GM12891 (cell line): ENCODE data around the gene IFT57.

Experiments
- DNase-seq: peaks from one replicate; pipeline ENCODE4 v3.0.0; 2011; ENCODE audit warnings: low spot score; ENCODE audit not compliant: insufficient read length
- FAIRE-seq: peaks from 2 replicates; lab custom pipeline; 2011; peaks lifted over from hg19 to GRCh38; lab: Jason Lieb, UNC
- PAX5 ChIP-seq: IDR thresholded peaks from 2 replicates; pipeline ENCODE4 v1.6.1; 2011; ENCODE audit warnings: low read length, moderate library complexity, mild to moderate bottlenecking; ENCODE audit not compliant: insufficient read depth, severe bottlenecking
- POLR2A ChIP-seq: IDR thresholded peaks from 2 replicates; pipeline ENCODE4 v1.6.1; 2011; ENCODE audit warnings: low read depth, low read length, control low read depth
- POLR2AphosphoS5 ChIP-seq: IDR thresholded peaks from 2 replicates; pipeline ENCODE4 v1.6.1; 2011; ENCODE audit warnings: low read depth, low read length, control low read depth
- POU2F2 ChIP-seq: IDR thresholded peaks from 2 replicates; pipeline ENCODE4 v1.6.1; 2011; ENCODE audit warnings: low read depth, mild to moderate bottlenecking, control low read depth, low read length, moderate library complexity
- SPI1 ChIP-seq: IDR thresholded peaks from 2 replicates; pipeline ENCODE4 v1.6.1; 2011; ENCODE audit warnings: low read depth, low read length, control low read depth
- TAF1 ChIP-seq: IDR thresholded peaks from 2 replicates; pipeline ENCODE4 v1.6.1; 2011; ENCODE audit warnings: low read depth, low read length, control low read depth

Gene IFT57

GRCh38 chr3:108152274-108152673, 70.0 kb downstream of the IFT57 start:
- no peak for FAIRE-seq
- DNase-seq: no peak
- TF ChIP-seq PAX5 (no peak), SPI1 (no peak), POLR2A (no peak), TAF1 (no peak), POU2F2 (no peak), POLR2AphosphoS5 (no peak)

- no peak for FAIRE-seq
- no peak for DNase-seq
Measured at GRCh38 chr3:108150200-108150599, 72.0 kb downstream of the IFT57 start.

GRCh38 chr3:108146139-108146538, 76.1 kb downstream of the IFT57 start:
- FAIRE-seq (no peak), DNase-seq (no peak)
- no peak for TF ChIP-seq SPI1
- TF ChIP-seq POU2F2: no peak

More at GRCh38 chr3:108150200-108150599, 72.0 kb downstream of the IFT57 start:
- TF ChIP-seq PAX5: no peak
- TF ChIP-seq POLR2AphosphoS5: no peak
- no peak for TF ChIP-seq SPI1
- no peak for TF ChIP-seq POU2F2
- TF ChIP-seq TAF1: no peak
- no peak for TF ChIP-seq POLR2A

- FAIRE-seq (no peak), DNase-seq (no peak)
- no peak for TF ChIP-seq POU2F2
- TF ChIP-seq SPI1: no peak
Measured at GRCh38 chr3:108145578-108145977, 76.6 kb downstream of the IFT57 start.

- FAIRE-seq (no peak), DNase-seq (no peak)
- no peak for TF ChIP-seq TAF1
- TF ChIP-seq POU2F2: no peak
- TF ChIP-seq POLR2A: no peak
- no peak for TF ChIP-seq PAX5
- TF ChIP-seq SPI1: no peak
- no peak for TF ChIP-seq POLR2AphosphoS5
Measured at GRCh38 chr3:108137460-108137814, 84.8 kb downstream of the IFT57 start.

- TF ChIP-seq PAX5: no peak
- 0 out of 2 replicates have a peak, but pooled peaks have one; percentile 31 for TF ChIP-seq POLR2AphosphoS5
- peak; percentile 60 for TF ChIP-seq SPI1
- DNase-seq: no peak
- peak; percentile 76 for FAIRE-seq
Measured at GRCh38 chr3:108136561-108137459, 85.4 kb downstream of the IFT57 start.

GRCh38 chr3:108134555-108134880, 87.7 kb downstream of the IFT57 start:
- FAIRE-seq (peak; percentile 5), DNase-seq (no peak)
- TF ChIP-seq SPI1 (peak; percentile 84), POLR2AphosphoS5 (no peak), POLR2A (no peak), PAX5 (no peak), POU2F2 (no peak), TAF1 (no peak)

- peak; percentile 76 for FAIRE-seq
- TF ChIP-seq POLR2A (no peak), POU2F2 (no peak), POLR2AphosphoS5 (no peak), SPI1 (no peak), TAF1 (no peak), PAX5 (no peak)
Measured at GRCh38 chr3:108133858-108134554, 88.2 kb downstream of the IFT57 start.

GRCh38 chr3:108133048-108133369, 89.2 kb downstream of the IFT57 start:
- TF ChIP-seq POLR2A (no peak), PAX5 (no peak), POU2F2 (no peak), SPI1 (no peak)
- DNase-seq: no peak
- FAIRE-seq: no peak

More at GRCh38 chr3:108133858-108134554, 88.2 kb downstream of the IFT57 start:
- no peak for DNase-seq

- DNase-seq (no peak), FAIRE-seq (no peak)
- TF ChIP-seq PAX5: no peak
- no peak; the same call in 1 of the 2 replicates for TF ChIP-seq POLR2AphosphoS5
- TF ChIP-seq SPI1: peak; percentile 60
- TF ChIP-seq POLR2A: no peak
Measured at GRCh38 chr3:108131475-108132134, 90.6 kb downstream of the IFT57 start.
